Stimulated activated naive CD4-positive, alpha-beta T cell (primary cell): ENCODE measurements around the gene GAS7.
"Not testable (repeated sequence)": the region's sequence is repeated elsewhere in the genome, so short reads cannot be mapped to it uniquely, and the experiment has no call there.

ENCODE experiments used
- DNase-seq, 6 experiments: peaks; one replicate each; lab custom pipeline; 2025; lab: John Stamatoyannopoulos, UW

GAS7 gene

GRCh38 chr17:9940841-9941240 lies 257.6 kb downstream of the GAS7 start:
- no peak for DNase-seq

DNA sequence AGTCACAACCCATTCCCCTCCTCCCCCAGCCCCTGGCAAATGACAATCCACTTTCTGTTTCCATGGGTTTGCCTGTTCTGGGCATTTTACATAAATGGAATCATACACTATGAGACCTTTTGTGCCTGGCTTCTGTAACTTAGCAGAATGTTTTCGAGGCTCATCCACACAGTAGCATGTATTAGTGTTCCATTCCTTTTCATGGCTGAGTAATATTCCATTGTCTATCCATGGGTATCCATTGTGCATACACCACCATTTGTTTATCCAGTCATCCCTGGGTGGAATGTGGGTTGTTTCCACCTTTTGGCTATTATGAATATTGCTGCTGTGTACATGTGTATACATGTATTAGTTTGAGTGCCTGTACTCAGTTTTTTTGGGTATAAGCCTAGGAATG lies 259.6 kb downstream of the GAS7 start:
- no peak for DNase-seq

DNA sequence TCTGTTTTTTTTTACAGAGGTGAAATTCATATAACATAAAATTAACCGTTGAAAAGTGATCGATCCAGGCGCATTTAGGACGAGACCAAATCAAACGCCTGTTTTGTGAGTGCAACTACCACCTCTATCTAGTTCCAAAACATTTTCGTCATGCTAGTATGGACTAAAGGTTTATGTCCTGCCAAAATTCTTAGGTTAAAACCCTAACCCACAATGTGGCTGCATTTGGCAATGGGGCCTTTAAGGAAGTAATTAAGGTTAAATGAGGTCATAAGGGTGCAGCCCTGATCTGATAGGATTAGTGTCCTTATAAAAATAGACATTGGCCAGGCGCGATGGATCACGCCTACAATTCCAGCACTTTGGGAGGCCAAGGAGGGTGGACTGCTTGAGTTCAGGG lies 260.5 kb downstream of the GAS7 start:
- no peak for DNase-seq

DNA sequence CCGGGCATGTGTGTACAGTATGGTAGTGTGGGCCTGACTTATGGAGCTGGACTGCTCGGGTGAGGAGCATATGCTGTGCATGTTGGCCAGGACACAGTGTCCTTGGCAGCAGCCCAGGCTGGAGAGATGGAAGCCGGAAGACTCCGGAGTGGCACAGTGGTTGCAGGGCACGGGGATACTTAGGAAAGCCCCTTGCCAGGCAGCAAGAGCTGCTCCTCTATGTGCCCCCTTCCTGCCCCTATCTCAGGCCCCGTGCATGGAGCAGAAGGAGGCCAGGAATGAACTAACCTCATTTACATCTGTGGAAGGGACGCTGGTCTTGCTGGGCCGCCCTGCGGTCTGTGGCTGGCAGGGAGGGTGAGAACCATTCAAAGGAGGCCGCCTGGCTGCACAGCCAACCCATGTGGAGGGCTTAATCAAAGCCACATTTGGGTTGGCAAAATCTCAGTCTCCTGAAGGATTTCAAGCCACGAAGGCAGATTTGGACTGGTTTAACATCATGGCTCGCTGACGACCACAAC lies 261.1 kb downstream of the GAS7 start:
- no peak for DNase-seq

DNA sequence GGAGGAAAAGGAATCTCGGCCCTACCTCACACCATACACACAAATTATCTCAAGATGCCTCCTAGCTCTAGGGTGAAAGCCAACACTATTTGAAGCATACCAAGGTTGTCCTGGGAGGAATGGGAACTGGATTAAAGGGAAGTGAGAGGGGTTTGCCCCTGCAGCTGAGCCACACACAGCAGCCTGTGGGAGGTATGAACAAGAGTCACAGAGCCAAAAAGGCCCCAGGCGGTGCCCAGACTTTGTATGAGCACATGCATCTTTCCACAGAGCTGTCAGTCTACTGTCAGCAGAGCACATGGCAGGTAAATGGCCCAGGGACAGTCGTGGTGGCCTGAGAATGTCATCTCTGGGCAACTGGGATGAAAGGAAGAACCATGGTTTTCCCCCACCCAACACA lies 262.3 kb downstream of the GAS7 start:
- no peak for DNase-seq

- DNase-seq = no peak
Observed at GRCh38 chr17:9935408-9935807, 263.0 kb downstream of the GAS7 start.

GRCh38 chr17:9934331-9934730 lies 264.1 kb downstream of the GAS7 start:
- no peak for DNase-seq

- DNase-seq = no peak
Observed at GRCh38 chr17:9932491-9932890, 265.9 kb downstream of the GAS7 start.

- DNase-seq = no peak
Observed at GRCh38 chr17:9931144-9931741, 267.2 kb downstream of the GAS7 start.

- DNase-seq = no peak
Observed at GRCh38 chr17:9929871-9930270, 268.5 kb downstream of the GAS7 start.

DNA sequence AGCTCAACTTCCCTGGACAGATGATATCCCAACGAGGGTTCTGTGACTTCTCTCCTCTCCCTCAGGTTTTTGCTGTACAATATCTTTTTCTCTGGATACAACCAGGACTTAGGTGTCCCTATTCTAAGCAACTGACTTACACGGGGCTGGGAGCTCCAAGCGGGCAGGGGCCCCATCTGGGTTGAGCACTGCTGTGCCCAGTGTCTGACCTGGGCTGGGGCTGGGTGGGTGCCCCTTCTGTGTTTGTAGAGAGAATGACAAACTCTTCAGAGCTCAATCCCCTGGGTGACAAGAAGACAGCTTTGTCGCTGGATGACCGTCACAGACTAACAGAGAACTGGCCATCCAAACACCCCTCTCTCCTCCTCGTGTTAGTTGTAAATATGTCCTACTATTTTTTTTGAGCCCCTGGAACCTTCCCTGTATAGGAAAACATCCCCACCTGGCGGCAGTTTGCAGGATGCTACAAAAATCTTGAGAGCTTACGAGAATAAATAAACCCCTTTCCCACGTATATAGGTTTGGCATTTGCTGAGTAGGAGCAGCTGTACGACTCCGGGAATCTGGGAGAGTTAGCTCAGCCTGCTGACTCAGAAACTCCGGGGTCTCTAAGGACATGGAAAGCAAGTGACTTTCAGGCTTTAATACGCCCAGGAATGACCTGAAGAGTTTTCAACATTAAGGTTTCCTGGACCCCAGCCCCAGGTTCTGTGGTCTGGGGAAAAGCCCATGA lies 269.6 kb downstream of the GAS7 start:
- DNase-seq = no peak

GRCh38 chr17:9926150-9926804 lies 272.1 kb downstream of the GAS7 start:
- no peak for DNase-seq

GRCh38 chr17:9925457-9925856 lies 272.9 kb downstream of the GAS7 start:
- DNase-seq = no peak

DNA sequence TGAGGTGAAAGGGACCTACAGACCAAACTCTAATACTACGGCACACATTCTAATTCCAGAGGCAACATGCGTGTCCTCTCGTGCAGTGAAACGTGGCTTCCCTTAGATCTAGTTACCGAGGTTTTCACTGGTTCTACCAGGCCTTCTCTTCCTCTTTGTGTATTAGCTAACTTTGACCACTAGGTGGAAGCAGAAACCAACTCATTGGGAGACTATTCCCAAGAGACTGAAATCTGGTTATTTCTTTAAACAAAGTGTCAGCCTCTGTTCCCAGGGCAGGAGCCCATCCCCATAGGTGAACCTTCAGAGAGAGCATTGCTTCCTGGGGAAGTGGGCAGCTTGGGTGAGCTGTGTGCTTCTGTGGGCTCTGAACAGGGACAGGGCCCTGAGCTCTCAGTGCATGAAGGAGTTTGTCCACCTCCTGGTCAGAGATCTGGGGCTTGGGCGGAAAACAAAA lies 273.6 kb downstream of the GAS7 start:
- peak in 3 of 6 experiments; percentile 4 to 53 (median 46) for DNase-seq

- DNase-seq = no peak
Observed at GRCh38 chr17:9922012-9922848, 276.2 kb downstream of the GAS7 start.

DNA sequence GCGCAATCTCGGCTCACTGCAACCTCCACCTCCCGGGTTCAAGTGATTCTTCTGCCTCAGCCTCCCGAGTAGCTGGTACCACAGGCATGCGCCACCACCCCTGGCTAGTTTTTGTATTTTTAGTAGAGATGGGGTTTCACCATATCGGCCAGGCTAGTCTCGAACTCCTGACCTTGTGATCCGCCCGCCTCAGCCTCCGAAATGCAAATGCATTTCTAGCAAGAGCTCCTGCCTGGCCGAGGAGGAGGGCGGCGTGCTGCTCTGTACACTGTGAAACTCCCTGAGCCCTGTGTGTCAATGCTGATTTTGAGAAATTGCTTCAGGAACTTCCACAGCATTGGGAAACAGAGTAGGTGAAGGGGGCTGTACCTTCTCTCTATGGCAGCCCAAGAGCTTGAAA lies 277.2 kb downstream of the GAS7 start:
- not testable (repeated sequence) for DNase-seq

- no peak for DNase-seq
Observed at GRCh38 chr17:9918804-9919352, 279.5 kb downstream of the GAS7 start.

- no peak for DNase-seq
Observed at GRCh38 chr17:9918352-9918751, 280.1 kb downstream of the GAS7 start.

DNA sequence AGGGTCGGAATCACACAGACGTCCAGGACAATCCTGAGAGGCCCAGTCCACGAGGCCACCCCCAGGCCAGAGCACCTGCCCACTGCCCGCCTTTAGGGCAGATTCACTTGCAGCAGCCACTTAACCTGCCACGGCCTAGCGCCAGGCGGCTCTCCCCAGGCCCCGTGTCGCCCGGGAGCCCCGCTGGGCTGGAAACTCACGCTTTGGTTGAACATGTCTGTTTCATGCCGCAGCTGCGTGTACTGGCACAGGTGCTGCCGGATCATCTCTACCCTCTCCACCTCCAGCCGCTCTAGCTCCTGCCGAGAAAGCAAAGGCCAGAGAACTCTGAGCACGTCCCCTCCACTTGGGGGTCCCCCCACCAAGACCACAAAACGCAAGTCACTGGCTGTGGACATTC lies 280.6 kb downstream of the GAS7 start:
- no peak for DNase-seq

DNA sequence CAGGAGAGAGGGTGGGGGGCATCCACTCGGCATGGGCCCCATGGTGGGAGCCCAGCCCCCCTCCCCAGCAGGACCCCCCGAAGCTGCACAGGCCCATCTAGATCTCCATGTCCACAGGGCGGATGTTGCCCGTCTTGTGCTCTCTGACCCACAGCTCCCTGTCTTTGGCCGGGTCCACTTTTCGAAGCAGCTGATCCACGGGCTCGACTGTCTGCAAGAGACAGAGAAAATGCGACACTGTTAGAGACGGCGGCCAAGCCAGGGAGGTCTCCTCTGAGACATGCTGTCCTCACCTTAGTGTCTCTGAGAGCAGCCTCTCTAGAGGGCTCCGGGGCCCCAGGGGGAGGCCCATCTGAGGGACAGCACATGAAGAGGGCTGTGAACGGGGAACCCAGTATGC lies 281.3 kb downstream of the GAS7 start:
- DNase-seq = no peak

DNA sequence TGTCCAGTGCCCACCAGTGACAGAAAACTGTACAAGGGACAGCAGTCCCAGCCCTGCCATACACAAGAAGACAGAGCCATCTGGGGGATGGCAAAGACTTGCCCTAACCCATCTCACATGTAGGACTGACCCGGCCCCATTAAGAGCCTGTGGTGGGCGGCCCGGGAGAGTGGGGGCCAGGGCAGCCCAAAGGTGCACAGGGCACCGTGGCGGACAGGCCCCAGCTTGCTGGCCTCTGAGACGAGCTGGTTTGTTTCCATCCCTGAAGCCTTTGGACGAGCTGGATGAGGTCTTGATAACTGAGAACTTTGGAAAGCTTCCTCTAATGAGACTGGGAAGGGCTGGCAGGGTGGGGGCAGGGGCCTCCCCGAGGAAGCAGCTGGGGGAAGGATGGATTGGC lies 282.3 kb downstream of the GAS7 start:
- no peak for DNase-seq

- no peak for DNase-seq
Observed at GRCh38 chr17:9913476-9913875, 284.9 kb downstream of the GAS7 start.
